Endothelial cell of umbilical vein (primary cell): Measurements from ENCODE around the gene LIAS.

Experiments used
- MAX ChIP-seq: IDR thresholded peaks from 2 replicates; pipeline ENCODE4 v1.6.1; 2011; ENCODE audit not compliant: insufficient read depth, insufficient read length
- POLR2A ChIP-seq: IDR thresholded peaks from 2 replicates; pipeline ENCODE4 v1.6.1; 2012; ENCODE audit warnings: low read depth, mild to moderate bottlenecking, control low read depth, low read length
- POLR2AphosphoS5 ChIP-seq: IDR thresholded peaks from 2 replicates; pipeline ENCODE4 v1.6.1; 2012; ENCODE audit warnings: low read depth, mild to moderate bottlenecking, control low read depth, low read length, moderate library complexity; ENCODE audit not compliant: insufficient read depth
- TF ChIP-seq, protein P1 (sequence below), 2 donors: IDR thresholded peaks; 1 replicate in 1 of 2; 2 replicates in 1 of 2; pipeline ENCODE4 v1.5.1; 2011; ENCODE audit warnings: low read length in 2 of 2, mild to moderate bottlenecking in 2 of 2, moderate library complexity in 2 of 2, control low read depth in 1 of 2, inconsistent platforms in 1 of 2, low read depth in 1 of 2; ENCODE audit not compliant: insufficient read depth in 1 of 2; ENCODE audit errors: extremely low read depth in 1 of 2

DNA sequence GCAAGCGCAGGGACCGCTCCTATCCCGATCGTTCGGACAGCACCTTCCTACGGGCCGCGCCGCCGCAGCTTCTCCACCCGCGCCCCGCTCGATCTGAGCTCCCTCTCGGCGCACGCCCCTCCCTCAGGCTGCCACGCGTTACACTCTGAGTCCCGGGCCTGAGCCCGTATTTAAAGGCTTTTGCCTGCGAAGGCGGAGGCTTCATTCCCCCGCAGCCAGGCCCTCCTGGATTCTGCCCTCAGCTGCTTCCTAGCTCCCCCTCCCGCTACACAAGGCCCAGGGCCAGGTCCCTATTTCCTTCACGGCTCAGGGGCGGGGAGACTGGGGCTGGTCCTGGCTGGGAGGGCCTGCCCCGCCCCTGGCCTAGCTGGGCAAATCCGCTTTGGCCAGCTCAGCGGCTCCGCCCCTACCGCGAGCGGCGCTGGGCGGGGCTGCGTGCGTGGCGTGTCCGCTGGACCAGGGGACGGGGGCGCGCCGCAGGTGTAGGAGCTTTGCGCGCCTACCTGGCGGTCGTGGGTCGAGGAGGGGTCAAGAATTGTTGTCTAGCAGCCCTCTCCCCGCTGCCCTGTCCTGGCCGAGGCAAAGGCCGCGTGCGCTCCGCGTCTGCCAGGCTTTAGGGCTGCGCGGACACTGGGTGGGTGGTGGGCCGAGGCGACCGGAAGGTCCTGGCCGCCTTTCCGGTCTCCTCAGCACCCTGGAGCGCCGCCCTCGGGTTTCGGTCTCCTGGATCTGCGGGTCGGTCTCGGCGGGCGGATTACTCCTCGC lies 68.6 kb downstream of the LIAS start, which contains the start of gene UGDH:
- TF ChIP-seq POLR2A (peak; percentile 97), POLR2AphosphoS5 (peak; percentile 94), MAX (peak; percentile 25)
- TF ChIP-seq, protein P1, sequence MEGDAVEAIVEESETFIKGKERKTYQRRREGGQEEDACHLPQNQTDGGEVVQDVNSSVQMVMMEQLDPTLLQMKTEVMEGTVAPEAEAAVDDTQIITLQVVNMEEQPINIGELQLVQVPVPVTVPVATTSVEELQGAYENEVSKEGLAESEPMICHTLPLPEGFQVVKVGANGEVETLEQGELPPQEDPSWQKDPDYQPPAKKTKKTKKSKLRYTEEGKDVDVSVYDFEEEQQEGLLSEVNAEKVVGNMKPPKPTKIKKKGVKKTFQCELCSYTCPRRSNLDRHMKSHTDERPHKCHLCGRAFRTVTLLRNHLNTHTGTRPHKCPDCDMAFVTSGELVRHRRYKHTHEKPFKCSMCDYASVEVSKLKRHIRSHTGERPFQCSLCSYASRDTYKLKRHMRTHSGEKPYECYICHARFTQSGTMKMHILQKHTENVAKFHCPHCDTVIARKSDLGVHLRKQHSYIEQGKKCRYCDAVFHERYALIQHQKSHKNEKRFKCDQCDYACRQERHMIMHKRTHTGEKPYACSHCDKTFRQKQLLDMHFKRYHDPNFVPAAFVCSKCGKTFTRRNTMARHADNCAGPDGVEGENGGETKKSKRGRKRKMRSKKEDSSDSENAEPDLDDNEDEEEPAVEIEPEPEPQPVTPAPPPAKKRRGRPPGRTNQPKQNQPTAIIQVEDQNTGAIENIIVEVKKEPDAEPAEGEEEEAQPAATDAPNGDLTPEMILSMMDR (IDR thresholded peaks at IDR 0.05; ENCODE audit: extremely low read depth in 1 of 2, insufficient read depth in 1 of 2, low read depth in 1 of 2, low read length in 2 of 2) = no peak
